ENCODE results near the gene SEC61A1. TPM values are rescaled to one million over a fixed set of nuclear protein-coding genes. Genes with fewer than 3 reads are reported as not detected.

Gene SEC61A1
- total RNA-seq, 1 experiment from 2014 or later = 182 TPM

GRCh38 chr3:128012050-128012449 lies 40.2 kb upstream of the SEC61A1 start:
- Histone ChIP-seq H3F3A (ENCODE audit: low read length, unreplicated experiment) (no peaks in the 10 kb centered on the region), H3K9me2 (replicated peaks; ENCODE audit: low read length) (no peaks in the 10 kb centered on the region), H3K4me1 (ENCODE audit: insufficient read depth, low read length) (peaks cover 4% of the 10 kb centered on the region), H3K36me3 (ENCODE audit: low read depth, low read length) (no peaks in the 10 kb centered on the region), H3K79me2 (ENCODE audit: low read length) (no peaks in the 10 kb centered on the region), H3K9me3 (ENCODE audit: low read length) (peaks cover 3% of the 10 kb centered on the region; the same call in 1 of the 2 replicates), H2AFZ (ENCODE audit: low read length) (no peak overlapping the region), H3K4me2 (ENCODE audit: low read length) (no peak overlapping the region), H3K9ac (ENCODE audit: low read length) (no peak overlapping the region), H3K27ac (ENCODE audit: low read length) (no peak overlapping the region), H4K20me1 (ENCODE audit: low read length) (no peaks in the 10 kb centered on the region), H3K27me3 (ENCODE audit: low read length) (no peaks in the 10 kb centered on the region), H3K4me3 (ENCODE audit: low read length) (no peak overlapping the region)
- no TSS peak for BruUV-seq (replicated peaks)
- ATAC-seq = no peak
- TF ChIP-seq EZH2 (IDR thresholded peaks at IDR 0.05; ENCODE audit: low read length, unreplicated experiment) (no peak), EZH2phosphoT487 (IDR thresholded peaks at IDR 0.05; ENCODE audit: borderline replicate concordance, low read length) (no peak), CTCF (conservative IDR thresholded peaks at IDR 0.05; ENCODE audit: low read depth, low read length) (no peak)
- intact Hi-C loops (cut with micrococcal nuclease) = loop anchor here (10.0 kb wide), 1 partner anchor 123 kb away; no protein-coding TSS in a partner anchor
- POLR2A ChIA-PET (ENCODE audit: unreplicated experiment) = no interaction called here
- CTCF ChIA-PET = interaction anchor here (0.7 kb wide), 1 partner anchor 11 kb away, joined by 6 read pairs; no protein-coding TSS in a partner anchor
- no peak for DNase-seq

- peaks cover 4% of the 10 kb centered on the region for H3K4me1 ChIP-seq (ENCODE audit: insufficient read depth, low read length)
- POLR2A ChIA-PET (ENCODE audit: unreplicated experiment) = no interaction called here
- DNase-seq (no peak), ATAC-seq (no peak)
- intact Hi-C loops (cut with micrococcal nuclease) = loop anchor here (10.0 kb wide), 1 partner anchor 120 kb away; no protein-coding TSS in a partner anchor
- H3K79me2 ChIP-seq (ENCODE audit: low read length) = no peaks in the 10 kb centered on the region
- H3K27ac ChIP-seq (ENCODE audit: low read length) = no peak overlapping the region
- H3K27me3 ChIP-seq (ENCODE audit: low read length) = no peaks in the 10 kb centered on the region
- H3K9ac ChIP-seq (ENCODE audit: low read length) = no peak overlapping the region
- peaks cover 3% of the 10 kb centered on the region; the same call in 1 of the 2 replicates for H3K9me3 ChIP-seq (ENCODE audit: low read length)
- H3K36me3 ChIP-seq (ENCODE audit: low read depth, low read length) = no peaks in the 10 kb centered on the region
- H4K20me1 ChIP-seq (ENCODE audit: low read length) = no peaks in the 10 kb centered on the region
- TF ChIP-seq CTCF (conservative IDR thresholded peaks at IDR 0.05; ENCODE audit: low read depth, low read length) (no peak), EZH2 (IDR thresholded peaks at IDR 0.05; ENCODE audit: low read length, unreplicated experiment) (no peak)
- no peaks in the 10 kb centered on the region for H3K9me2 ChIP-seq (replicated peaks; ENCODE audit: low read length)
- no peak overlapping the region for H2AFZ ChIP-seq (ENCODE audit: low read length)
- no peak overlapping the region for H3K4me3 ChIP-seq (ENCODE audit: low read length)
- CTCF ChIA-PET = no interaction called here
- no peaks in the 10 kb centered on the region for H3F3A ChIP-seq (ENCODE audit: low read length, unreplicated experiment)
- BruUV-seq (replicated peaks) = no TSS peak
- no peak overlapping the region for H3K4me2 ChIP-seq (ENCODE audit: low read length)
Observed at GRCh38 chr3:128014548-128014947, 37.7 kb upstream of the SEC61A1 start.

- peaks cover 3% of the 10 kb centered on the region; the same call in 1 of the 2 replicates for H3K9me3 ChIP-seq (ENCODE audit: low read length)
- H3K36me3 ChIP-seq (ENCODE audit: low read depth, low read length) = no peaks in the 10 kb centered on the region
- TF ChIP-seq CTCF (conservative IDR thresholded peaks at IDR 0.05; ENCODE audit: low read depth, low read length) (no peak), EZH2phosphoT487 (IDR thresholded peaks at IDR 0.05; ENCODE audit: borderline replicate concordance, low read length) (no peak), EZH2 (IDR thresholded peaks at IDR 0.05; ENCODE audit: low read length, unreplicated experiment) (no peak)
- H3K4me3 ChIP-seq (ENCODE audit: low read length) = no peak overlapping the region
- ATAC-seq = no peak
- ChIA-PET CTCF (no interaction called here), POLR2A (ENCODE audit: unreplicated experiment) (interaction anchor here (0.5 kb wide), 1 partner anchor 1109 kb away, joined by 3 read pairs; no protein-coding TSS in a partner anchor)
- no peaks in the 10 kb centered on the region for H3K27me3 ChIP-seq (ENCODE audit: low read length)
- H3K9me2 ChIP-seq (replicated peaks; ENCODE audit: low read length) = no peaks in the 10 kb centered on the region
- H3K4me1 ChIP-seq (ENCODE audit: insufficient read depth, low read length) = peaks cover 1% of the 10 kb centered on the region
- BruUV-seq (replicated peaks) = no TSS peak
- no peaks in the 10 kb centered on the region for H3K79me2 ChIP-seq (ENCODE audit: low read length)
- no peak for DNase-seq
- intact Hi-C loops (cut with micrococcal nuclease) = loop anchor here (10.0 kb wide), 1 partner anchor 118 kb away; no protein-coding TSS in a partner anchor
- no peaks in the 10 kb centered on the region for H4K20me1 ChIP-seq (ENCODE audit: low read length)
- no peak overlapping the region for H3K27ac ChIP-seq (ENCODE audit: low read length)
- no peak overlapping the region for H2AFZ ChIP-seq (ENCODE audit: low read length)
- no peak overlapping the region for H3K4me2 ChIP-seq (ENCODE audit: low read length)
- H3F3A ChIP-seq (ENCODE audit: low read length, unreplicated experiment) = no peaks in the 10 kb centered on the region
- H3K9ac ChIP-seq (ENCODE audit: low read length) = no peak overlapping the region
Observed at GRCh38 chr3:128016502-128016901, 35.7 kb upstream of the SEC61A1 start.
